ENCODE results near the gene S100A14. TPM values are rescaled to one million over a fixed set of nuclear protein-coding genes. Genes with fewer than 3 reads are reported as not detected.

The S100A14 gene
- total and polyA plus RNA-seq, 4 donors: 1.7 to 4.4 (median 3.3) TPM

DNA sequence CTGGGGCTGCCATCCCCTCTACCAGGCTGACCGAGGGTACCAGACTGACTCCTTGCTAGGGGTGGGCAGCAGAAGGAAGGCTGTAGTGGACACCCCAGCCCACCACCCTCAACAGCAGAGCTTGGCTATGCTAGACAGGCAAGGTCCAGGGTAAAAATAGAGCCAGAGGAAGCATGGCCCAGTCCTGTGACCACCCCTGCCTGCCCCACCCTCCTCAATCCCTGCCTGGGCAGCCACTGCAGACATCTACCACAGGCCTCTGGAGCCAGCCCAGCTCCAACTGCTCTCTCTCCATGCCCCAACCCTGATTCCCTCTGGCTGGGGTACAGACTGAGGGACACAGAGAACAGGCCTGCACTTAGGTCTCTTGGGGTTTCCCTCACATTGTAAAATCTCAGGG, 13.8 kb upstream of the S100A14 start:
- 100% methylated on average over 1 of the region's 1 CpG for WGBS
- H3K9ac ChIP-seq (ENCODE audit: low read depth in 1 of 2, low read length in 2 of 2): no peak overlapping the region
- H3K4me1 ChIP-seq (ENCODE audit: control insufficient read depth in 4 of 4, insufficient read depth in 4 of 4, low read length in 3 of 4): peaks cover 9 to 29% (median 23%) of the 10 kb centered on the region in 4 donors
- no peaks in the 10 kb centered on the region for H3K9me3 ChIP-seq (ENCODE audit: control insufficient read depth in 4 of 4, low read length in 3 of 4)
- no peak overlapping the region for H3K27ac ChIP-seq (ENCODE audit: low read depth in 1 of 2, low read length in 2 of 2)
- no peak overlapping the region for H3K4me3 ChIP-seq (ENCODE audit: low read depth in 1 of 3, low read length in 3 of 3)
- H3K36me3 ChIP-seq (ENCODE audit: control insufficient read depth in 4 of 4, insufficient read depth in 3 of 4, low read depth in 1 of 4, low read length in 3 of 4): no peaks in the 10 kb centered on the region
- DNase-seq (ENCODE audit: low spot score): no peak
- no peaks in the 10 kb centered on the region for H3K27me3 ChIP-seq (ENCODE audit: control insufficient read depth in 4 of 4, insufficient read depth in 4 of 4, low read length in 3 of 4)
- no peak for TF ChIP-seq FOXA2 (IDR thresholded peaks at IDR 0.05)

DNA sequence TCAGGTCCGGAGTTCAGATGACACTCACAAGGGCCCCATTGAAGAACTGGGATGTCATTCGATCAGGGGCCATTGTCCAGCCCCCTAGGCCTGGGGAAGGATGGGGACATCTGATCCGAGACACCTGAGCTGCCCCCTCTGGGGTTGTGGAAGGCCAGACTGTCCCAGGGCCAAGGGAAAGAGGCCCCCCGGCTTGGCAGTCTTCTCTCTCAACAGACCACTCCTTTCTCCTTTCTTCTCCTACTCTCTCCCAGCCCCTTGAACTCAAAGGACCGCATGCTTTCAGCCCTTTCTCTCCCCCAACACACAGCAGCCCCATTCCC, 13.2 kb upstream of the S100A14 start:
- peaks cover 7 to 29% (median 21%) of the 10 kb centered on the region in 4 donors for H3K4me1 ChIP-seq (ENCODE audit: control insufficient read depth in 4 of 4, insufficient read depth in 4 of 4, low read length in 3 of 4)
- no peak overlapping the region for H3K4me3 ChIP-seq (ENCODE audit: low read depth in 1 of 3, low read length in 3 of 3)
- H3K27me3 ChIP-seq (ENCODE audit: control insufficient read depth in 4 of 4, insufficient read depth in 4 of 4, low read length in 3 of 4): no peaks in the 10 kb centered on the region
- no peaks in the 10 kb centered on the region for H3K9me3 ChIP-seq (ENCODE audit: control insufficient read depth in 4 of 4, low read length in 3 of 4)
- TF ChIP-seq TAF1 (conservative IDR thresholded peaks at IDR 0.05): no peak
- 87% methylated on average over 5 of the region's 5 CpGs for WGBS
- no peak overlapping the region for H3K9ac ChIP-seq (ENCODE audit: low read depth in 1 of 2, low read length in 2 of 2)
- no peak for DNase-seq (ENCODE audit: low spot score)
- H3K27ac ChIP-seq (ENCODE audit: low read depth in 1 of 2, low read length in 2 of 2): no peak overlapping the region
- H3K36me3 ChIP-seq (ENCODE audit: control insufficient read depth in 4 of 4, insufficient read depth in 3 of 4, low read depth in 1 of 4, low read length in 3 of 4): no peaks in the 10 kb centered on the region

DNA sequence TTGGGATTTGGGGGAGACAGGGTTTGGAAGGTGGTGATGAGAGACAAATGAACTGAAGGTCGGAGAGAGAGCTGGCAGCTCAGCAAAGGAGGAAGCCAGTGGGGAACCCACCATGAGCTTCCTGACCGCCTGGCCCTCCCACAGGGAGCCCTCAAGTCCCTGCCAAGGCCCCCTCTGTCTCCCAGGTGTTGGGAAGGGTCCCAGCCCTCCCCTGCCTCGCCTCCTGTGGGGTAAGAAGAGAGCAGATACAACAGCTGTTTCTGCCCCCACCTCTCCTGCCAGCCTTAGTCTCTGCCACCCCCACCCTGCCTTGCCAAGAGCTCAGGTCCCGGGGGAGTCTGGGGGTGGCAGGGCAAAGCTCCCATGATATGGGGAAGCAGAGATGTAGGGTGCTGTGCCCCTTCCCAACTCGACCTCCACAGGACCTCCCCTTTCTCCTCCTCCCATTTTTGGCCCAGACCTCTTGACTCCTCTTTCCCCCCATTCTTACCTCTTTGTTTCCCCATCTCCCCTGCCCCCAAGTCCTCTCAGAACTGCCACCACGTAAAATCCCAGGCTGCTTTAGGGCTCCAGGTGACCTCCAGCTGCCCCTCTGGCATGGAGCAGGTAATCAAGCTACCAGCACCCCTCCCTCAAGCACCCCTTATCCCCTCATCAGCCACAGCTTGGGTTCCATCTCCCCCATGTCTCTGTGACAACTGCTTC, 12.7 kb upstream of the S100A14 start:
- H3K4me1 ChIP-seq (ENCODE audit: control insufficient read depth in 4 of 4, insufficient read depth in 4 of 4, low read length in 3 of 4): peaks cover 7 to 29% (median 21%) of the 10 kb centered on the region in 4 donors
- no peak overlapping the region for H3K9ac ChIP-seq (ENCODE audit: low read depth in 1 of 2, low read length in 2 of 2)
- DNase-seq (ENCODE audit: low spot score): no peak

More for the DNA sequence above, 12.7 kb upstream of the S100A14 start:
- Histone ChIP-seq H3K4me3 (ENCODE audit: low read depth in 1 of 3, low read length in 3 of 3) (no peak overlapping the region), H3K27me3 (ENCODE audit: control insufficient read depth in 4 of 4, insufficient read depth in 4 of 4, low read length in 3 of 4) (no peaks in the 10 kb centered on the region), H3K9me3 (ENCODE audit: control insufficient read depth in 4 of 4, low read length in 3 of 4) (no peaks in the 10 kb centered on the region), H3K27ac (ENCODE audit: low read depth in 1 of 2, low read length in 2 of 2) (no peak overlapping the region), H3K36me3 (ENCODE audit: control insufficient read depth in 4 of 4, insufficient read depth in 3 of 4, low read depth in 1 of 4, low read length in 3 of 4) (no peaks in the 10 kb centered on the region)
- WGBS: 90% methylated on average over 6 of the region's 6 CpGs
- TF ChIP-seq, protein P1, sequence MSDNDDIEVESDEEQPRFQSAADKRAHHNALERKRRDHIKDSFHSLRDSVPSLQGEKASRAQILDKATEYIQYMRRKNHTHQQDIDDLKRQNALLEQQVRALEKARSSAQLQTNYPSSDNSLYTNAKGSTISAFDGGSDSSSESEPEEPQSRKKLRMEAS (IDR thresholded peaks at IDR 0.05): no peak
- TF ChIP-seq, protein P2, sequence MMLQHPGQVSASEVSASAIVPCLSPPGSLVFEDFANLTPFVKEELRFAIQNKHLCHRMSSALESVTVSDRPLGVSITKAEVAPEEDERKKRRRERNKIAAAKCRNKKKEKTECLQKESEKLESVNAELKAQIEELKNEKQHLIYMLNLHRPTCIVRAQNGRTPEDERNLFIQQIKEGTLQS (IDR thresholded peaks at IDR 0.05): no peak
- TF ChIP-seq, protein P3, sequence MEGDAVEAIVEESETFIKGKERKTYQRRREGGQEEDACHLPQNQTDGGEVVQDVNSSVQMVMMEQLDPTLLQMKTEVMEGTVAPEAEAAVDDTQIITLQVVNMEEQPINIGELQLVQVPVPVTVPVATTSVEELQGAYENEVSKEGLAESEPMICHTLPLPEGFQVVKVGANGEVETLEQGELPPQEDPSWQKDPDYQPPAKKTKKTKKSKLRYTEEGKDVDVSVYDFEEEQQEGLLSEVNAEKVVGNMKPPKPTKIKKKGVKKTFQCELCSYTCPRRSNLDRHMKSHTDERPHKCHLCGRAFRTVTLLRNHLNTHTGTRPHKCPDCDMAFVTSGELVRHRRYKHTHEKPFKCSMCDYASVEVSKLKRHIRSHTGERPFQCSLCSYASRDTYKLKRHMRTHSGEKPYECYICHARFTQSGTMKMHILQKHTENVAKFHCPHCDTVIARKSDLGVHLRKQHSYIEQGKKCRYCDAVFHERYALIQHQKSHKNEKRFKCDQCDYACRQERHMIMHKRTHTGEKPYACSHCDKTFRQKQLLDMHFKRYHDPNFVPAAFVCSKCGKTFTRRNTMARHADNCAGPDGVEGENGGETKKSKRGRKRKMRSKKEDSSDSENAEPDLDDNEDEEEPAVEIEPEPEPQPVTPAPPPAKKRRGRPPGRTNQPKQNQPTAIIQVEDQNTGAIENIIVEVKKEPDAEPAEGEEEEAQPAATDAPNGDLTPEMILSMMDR (IDR thresholded peaks at IDR 0.05; ENCODE audit: low read depth, low read length, missing input control): no peak
- TF ChIP-seq TAF1 (conservative IDR thresholded peaks at IDR 0.05) (no peak), GABPA (IDR thresholded peaks at IDR 0.05 in 1 of 2, conservative IDR thresholded peaks at IDR 0.05 in 1 of 2) (no peak), FOXA1 (IDR thresholded peaks at IDR 0.05) (no peak), EGR1 (IDR thresholded peaks at IDR 0.05; ENCODE audit: low read depth in 2 of 2) (no peak), JUND (IDR thresholded peaks at IDR 0.05) (no peak), NR2F2 (IDR thresholded peaks at IDR 0.05) (no peak), FOXA2 (IDR thresholded peaks at IDR 0.05) (no peak), RXRA (IDR thresholded peaks at IDR 0.05) (no peak), HNF4A (conservative IDR thresholded peaks at IDR 0.05) (no peak), HNF4G (IDR thresholded peaks at IDR 0.05) (no peak), YY1 (IDR thresholded peaks at IDR 0.05) (no peak), RAD21 (IDR thresholded peaks at IDR 0.05) (no peak), SP1 (IDR thresholded peaks at IDR 0.05) (no peak)
- TF ChIP-seq, protein P4, sequence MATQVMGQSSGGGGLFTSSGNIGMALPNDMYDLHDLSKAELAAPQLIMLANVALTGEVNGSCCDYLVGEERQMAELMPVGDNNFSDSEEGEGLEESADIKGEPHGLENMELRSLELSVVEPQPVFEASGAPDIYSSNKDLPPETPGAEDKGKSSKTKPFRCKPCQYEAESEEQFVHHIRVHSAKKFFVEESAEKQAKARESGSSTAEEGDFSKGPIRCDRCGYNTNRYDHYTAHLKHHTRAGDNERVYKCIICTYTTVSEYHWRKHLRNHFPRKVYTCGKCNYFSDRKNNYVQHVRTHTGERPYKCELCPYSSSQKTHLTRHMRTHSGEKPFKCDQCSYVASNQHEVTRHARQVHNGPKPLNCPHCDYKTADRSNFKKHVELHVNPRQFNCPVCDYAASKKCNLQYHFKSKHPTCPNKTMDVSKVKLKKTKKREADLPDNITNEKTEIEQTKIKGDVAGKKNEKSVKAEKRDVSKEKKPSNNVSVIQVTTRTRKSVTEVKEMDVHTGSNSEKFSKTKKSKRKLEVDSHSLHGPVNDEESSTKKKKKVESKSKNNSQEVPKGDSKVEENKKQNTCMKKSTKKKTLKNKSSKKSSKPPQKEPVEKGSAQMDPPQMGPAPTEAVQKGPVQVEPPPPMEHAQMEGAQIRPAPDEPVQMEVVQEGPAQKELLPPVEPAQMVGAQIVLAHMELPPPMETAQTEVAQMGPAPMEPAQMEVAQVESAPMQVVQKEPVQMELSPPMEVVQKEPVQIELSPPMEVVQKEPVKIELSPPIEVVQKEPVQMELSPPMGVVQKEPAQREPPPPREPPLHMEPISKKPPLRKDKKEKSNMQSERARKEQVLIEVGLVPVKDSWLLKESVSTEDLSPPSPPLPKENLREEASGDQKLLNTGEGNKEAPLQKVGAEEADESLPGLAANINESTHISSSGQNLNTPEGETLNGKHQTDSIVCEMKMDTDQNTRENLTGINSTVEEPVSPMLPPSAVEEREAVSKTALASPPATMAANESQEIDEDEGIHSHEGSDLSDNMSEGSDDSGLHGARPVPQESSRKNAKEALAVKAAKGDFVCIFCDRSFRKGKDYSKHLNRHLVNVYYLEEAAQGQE (IDR thresholded peaks at IDR 0.05): no peak
- TF ChIP-seq, protein P5, sequence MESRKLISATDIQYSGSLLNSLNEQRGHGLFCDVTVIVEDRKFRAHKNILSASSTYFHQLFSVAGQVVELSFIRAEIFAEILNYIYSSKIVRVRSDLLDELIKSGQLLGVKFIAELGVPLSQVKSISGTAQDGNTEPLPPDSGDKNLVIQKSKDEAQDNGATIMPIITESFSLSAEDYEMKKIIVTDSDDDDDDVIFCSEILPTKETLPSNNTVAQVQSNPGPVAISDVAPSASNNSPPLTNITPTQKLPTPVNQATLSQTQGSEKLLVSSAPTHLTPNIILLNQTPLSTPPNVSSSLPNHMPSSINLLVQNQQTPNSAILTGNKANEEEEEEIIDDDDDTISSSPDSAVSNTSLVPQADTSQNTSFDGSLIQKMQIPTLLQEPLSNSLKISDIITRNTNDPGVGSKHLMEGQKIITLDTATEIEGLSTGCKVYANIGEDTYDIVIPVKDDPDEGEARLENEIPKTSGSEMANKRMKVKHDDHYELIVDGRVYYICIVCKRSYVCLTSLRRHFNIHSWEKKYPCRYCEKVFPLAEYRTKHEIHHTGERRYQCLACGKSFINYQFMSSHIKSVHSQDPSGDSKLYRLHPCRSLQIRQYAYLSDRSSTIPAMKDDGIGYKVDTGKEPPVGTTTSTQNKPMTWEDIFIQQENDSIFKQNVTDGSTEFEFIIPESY (IDR thresholded peaks at IDR 0.05): no peak
